ENCODE data around the gene CCL25.

CCL25 gene

DNA sequence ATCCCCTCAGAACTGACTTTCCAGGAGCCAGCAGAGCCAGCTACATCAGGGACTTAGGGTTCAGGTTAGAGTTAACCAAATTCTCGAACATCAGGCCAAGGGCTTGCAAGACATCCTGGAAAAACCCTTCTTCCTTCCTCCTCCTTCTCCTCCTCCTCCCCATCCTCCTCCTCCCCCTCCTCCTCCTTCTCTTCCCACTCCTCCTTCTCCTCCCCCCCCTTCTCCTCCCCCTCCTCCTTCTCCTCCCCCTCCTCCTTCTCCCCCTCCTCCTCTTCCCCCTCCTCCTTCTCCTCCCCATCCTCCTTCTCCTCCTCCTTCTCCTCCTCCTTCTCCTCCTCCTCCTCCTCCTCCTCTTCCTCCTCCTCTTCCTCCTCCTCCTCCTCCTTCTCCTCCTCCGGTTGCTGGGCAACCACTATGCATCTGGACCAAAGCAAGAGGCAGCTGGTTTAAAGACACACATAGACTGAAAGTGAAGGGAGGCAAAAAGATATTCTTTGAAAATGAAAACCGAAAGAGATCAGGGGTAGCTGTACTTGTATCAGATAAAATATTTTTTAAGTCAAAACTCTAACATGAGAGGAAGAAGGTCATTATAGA is 5.9 kb upstream of the CCL25 start:
- no peak for ATAC-seq

DNA sequence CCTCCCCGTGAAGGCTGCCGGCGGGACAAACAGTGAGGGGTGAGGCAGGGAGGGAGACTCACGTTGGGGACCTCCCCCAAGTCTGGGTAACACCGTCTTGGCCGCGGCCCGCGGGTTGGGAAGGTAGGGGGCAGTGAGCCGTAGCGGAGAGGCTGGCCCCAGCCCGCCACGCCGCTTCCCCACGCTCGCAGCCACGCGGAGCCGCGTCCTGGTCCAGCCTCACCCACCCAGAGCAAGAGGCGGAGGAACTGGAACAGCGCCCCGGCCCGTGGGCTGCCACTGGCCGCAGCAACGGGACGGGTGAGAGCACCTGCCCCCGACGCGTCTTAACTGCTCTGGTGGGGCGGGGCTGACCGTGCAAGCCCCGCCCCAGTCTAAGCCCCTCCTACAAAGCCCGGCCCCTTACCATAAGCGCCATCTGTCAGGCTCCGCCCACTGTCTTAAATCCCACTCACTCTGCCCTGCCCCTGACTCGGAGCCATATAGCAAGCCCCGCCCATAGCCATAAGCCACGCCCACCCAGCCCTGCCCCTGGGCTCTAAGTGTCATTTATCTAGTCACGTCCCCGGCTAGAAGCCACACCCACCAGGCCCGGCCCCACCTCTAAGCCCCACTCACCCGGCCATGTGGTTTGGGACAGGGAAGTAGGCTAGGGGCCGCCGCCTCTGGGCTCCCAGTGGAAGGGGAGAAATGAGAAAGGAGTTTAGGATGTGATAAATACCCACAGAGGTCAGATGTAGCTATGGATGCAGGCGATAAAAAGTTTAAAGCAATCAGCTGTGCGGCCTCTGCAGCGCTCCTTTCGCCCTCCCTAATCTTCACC is 2.1 kb upstream of the CCL25 start:
- ATAC-seq = peak; percentile 88 to 89

DNA sequence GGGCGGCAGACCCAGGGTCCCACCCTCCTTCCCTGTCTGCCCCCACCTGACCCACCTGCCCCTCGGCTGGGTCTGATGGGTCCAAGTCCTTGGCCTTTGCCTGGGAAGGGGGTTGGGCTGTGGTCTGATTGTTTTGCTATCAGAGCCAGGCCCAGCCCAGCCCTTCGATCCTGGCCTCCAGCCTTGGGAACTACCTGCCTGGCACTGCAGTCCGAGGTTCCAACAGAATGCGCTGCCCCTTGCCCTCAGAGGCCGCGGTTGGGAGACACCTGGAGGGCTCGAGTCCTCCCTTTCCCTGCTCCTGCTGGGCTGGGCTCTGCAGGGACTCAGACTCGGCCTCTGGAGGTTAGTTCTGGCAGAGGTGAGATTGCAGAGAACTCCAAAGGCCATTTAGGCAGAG is 1.6 kb downstream of the CCL25 start:
- no peak for ATAC-seq

DNA sequence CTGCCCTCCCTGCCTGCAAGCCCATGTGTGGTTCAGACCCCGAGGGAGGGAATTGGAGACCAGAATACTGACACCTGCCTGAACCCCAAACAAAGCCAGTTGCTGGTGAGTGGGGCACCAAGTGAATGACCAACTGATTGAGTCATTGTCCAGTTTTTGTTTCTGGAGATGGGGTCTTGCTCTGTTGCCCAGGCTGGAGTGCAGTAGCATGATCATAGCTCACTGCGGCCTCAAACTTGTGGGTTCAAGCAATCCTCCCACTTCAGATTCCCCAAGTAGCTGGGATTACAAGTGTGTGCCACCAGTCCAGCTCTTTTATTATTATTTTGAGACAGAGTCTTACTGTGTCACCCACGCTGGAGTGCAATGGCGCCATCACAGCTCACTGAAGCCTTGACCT is 4.0 kb downstream of the CCL25 start:
- ATAC-seq = no peak

DNA sequence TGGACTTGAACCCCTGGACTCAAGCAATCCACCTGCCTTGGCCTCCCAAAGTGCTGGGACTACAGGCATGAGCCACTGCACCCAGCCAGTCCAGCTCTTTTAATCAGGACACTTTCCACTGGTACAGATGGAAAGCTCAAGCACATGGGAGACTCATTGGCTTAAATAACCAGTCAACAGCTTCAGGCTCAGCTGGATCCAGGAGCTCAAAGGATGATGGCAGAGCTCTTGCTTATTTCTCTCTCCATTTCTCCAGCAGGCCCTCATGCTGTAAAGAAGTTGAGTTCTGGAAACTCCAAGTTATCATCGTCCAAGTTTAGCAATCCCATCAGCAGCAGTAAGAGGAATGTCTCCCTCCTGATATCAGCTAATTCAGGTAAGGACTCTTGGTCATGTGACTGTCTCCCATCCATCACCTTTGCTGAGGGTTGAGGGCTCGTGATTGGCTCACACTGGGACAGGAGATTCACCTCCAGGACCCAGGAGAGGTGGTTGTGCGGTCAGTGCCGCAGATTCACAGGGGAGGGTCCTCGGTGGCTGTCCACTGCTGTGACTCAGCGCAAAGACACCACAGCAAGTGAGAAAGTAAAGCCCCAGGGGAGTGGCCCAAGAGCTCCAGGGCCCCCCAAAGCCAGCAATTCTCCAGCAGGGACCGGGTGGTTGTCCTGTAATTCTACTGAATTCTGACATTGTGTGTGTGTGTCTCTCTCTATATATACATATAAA is 5.1 kb downstream of the CCL25 start:
- no peak for ATAC-seq

DNA sequence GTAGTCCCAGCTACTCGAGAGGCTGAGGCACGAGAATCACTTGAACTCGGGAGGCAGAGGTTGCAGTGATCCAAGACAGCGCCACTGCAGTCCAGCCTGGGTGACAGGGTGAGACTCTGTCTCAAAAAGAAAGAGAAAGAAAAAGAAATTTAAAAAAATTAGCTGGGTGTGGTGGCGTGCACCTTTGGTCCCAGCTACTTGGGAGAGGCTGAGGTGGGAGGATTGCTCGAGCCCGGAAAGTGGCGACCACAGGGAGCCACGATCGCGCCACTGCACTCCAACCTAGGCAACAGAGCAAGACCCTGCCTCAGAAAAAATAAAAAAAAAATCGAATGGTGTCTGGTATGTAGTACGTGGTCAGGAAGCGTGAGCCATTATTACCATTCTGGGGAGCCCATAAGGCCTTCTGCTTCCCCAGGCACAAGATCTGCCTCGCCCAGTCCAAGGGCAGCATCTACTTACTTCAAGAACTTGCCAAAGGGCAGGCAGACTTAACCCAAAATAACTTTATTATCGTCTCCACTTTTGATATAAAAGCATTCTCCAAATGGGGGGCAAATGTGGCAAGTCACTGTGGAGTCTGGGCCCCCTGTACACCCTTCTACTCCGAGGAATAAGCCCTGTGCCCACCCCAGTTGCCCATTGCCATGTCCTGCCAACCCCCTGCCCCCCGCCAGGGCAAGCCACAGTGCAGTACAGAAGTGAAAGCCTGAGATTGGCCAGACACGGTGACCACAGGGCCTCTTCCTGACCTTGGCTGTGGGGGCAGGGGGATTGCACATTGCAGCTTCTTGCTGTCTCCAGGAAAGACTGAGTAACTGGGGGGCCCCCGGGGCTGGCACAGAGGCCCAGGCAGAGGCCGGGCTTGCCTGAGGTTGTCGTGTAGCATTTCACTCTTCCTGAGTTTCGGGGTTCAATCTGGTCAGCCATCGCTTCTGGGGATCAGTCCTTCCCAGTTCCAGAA is 12.6 kb downstream of the CCL25 start:
- no peak for ATAC-seq

DNA sequence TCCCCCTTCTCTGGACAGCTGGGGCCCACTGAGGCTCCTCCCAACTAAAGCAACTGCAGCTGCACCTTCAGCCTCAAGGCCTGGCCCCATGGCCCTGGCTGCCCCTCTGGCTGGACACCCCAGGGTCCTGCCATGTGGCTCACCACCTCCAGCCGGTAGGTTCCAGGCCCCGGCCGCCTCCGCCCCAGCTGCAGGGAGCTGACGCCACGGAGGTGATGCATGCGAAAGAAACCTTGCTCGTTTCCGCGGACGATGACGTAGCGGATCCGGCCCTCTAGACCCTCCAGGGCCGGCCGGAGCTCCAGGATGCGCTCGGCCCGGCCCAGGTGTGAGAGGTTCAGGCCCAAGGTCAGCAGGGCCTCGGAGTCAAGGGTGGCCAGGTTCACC is 13.3 kb downstream of the CCL25 start:
- no peak for ATAC-seq

DNA sequence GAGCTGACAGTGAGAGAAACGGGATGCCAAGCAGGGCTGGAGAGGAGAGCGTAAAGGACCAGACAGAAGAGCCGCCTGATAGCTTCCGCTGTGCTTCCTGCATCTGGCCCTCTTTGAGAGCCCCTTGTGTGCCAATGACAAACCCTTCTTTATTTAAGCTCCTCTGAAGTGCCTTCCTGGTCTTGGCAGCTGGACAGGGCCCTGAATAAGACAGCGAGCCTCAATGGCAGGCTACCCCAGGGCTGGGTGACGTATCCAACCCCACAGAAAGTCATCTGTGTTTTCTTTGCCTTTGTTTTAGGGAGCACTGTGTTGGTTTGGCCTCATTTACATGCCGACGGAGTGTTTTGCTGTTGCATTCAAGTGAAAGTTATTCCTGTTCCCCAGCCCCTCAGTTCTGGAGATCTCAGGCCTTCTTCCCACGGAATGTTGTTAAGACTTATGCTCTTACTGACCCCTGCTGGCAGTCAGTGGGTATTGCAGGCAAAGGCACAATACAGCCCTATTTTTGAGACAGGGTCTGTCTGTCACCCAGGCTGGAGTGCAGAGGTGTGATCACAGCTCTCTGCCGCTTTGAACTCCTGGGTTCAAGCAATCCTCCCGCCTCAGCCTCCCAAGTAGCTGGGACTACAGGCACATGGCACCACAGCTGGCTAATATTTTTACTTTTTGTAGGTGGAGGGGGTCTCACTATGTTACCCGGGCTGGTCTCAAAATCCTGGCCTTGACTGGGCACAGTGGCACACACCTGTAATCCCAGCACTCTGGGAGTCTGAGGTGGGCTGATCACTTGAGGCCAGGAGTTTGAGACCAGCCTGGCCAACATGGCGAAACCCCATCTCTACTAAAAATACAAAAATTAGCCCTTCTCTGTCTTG is 16.8 kb downstream of the CCL25 start:
- ATAC-seq = no peak

DNA sequence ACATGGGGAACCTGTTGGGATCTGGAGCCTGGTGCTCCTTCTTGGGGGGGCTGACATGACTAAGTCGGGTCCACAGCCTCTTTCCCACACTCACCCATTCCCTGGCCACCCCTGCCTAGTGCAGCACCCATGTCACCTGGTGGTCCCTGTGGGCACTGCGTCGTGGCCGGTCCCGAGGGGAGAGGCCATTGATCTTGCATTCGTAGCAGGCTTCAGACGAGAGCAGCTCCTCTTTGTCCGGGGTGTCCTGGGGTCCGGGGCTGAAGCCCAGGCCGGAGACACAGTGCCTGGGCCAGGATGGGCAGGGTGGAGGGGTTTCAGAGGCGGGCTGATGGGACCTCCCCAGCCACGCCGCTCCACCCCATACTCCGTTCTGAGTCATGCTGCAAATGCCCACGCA is 19.4 kb downstream of the CCL25 start:
- ATAC-seq = no peak

DNA sequence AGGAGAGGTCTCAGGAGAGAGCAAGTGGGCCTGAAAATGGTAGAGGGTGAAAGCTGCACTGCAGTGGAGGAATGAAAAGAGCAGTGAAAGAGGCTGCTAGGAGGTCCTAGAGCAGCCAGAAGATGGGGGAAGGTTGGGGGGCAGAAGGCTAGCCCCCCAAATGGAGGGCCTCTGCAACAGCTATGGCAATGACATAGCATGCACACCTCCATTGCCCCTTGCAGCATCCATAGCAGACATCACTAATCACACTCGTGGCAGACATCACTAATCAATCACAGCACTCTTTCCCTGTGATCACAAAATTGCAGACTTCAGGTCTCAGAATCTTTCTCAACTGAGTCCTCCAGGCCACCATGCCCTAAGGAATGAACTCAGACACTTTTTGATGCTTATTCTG is 21.9 kb downstream of the CCL25 start:
- ATAC-seq = no peak

DNA sequence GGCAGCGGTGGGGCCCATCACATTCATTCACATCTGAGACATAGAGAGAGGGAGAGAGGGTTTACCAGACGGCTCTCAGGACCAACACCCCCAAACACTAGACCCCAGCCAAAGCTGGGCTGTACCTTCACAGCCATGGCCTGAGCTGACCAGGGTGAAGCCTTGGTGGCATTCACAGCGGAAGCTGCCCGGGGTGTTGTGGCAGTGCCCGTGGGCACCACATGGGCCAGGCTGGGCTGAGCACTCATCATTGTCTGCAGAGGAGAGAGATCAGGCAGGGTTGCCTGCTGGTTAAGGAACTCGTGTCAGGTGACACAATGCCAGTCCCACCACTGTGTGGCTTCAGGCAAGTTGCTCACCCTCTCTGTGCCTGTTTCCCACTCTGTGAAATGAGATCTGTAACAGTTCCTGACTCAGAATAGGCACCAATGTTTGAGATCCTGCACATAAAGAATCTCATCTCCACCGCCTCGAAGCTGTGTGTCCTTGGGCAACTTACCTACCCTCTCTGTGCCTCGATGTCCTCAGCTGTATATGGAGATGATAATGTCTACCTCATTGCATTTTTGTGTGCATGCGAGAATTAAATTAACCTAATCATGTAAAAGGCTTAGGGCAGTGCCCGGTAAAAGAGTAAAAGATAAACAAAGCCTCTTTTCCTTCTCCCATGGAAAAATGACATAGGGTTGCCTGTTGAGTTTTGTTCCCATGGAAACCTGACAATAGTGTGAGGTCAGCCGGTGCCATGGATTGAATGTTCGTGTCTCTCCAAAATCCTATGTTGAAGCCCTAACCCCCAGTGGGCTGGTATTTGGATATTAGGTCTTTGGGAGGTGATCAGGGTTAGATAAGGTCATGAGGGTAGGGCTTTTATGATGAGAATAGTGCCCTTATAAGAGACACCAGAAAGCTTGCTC is 22.9 kb downstream of the CCL25 start:
- no peak for ATAC-seq

DNA sequence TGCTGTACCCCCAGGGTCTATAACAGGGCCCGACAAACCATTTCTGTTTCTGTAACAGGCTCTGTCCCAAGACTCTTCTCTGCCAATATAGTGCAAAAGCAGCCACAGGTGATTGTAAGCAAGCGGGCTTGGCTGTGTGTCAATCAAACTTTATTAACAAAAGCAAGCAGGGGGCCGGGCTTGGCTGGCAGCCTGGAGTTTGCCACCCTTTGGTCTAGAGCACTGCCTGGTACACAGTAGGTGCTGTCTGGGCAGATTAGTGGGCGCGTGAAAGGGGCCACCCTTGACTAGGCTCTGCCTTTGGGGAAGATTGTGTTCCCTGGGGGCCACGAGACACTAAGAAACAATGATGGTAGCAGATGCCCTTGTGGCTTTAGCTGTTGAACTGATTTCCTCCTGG is 27.4 kb downstream of the CCL25 start:
- ATAC-seq = no peak

DNA sequence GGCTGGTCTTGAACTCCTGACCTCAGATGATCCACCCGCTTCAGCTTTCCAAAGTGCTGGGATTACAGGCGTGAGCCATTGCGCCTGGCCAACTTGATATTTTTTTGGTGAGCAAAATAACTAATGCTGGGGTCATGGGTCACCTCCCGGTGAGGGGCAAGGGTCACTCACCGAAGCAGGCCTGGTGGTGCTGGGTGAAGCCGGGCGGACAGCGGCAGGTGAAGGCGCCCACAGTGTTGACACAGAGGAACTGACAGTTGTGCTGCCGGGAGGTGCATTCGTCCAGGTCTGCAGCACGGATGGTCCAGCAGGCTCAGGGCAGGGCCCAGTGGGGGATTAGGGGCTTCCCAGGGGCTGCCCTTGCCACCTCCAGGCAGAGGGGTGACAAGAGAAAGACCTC is 28.3 kb downstream of the CCL25 start:
- no peak for ATAC-seq

DNA sequence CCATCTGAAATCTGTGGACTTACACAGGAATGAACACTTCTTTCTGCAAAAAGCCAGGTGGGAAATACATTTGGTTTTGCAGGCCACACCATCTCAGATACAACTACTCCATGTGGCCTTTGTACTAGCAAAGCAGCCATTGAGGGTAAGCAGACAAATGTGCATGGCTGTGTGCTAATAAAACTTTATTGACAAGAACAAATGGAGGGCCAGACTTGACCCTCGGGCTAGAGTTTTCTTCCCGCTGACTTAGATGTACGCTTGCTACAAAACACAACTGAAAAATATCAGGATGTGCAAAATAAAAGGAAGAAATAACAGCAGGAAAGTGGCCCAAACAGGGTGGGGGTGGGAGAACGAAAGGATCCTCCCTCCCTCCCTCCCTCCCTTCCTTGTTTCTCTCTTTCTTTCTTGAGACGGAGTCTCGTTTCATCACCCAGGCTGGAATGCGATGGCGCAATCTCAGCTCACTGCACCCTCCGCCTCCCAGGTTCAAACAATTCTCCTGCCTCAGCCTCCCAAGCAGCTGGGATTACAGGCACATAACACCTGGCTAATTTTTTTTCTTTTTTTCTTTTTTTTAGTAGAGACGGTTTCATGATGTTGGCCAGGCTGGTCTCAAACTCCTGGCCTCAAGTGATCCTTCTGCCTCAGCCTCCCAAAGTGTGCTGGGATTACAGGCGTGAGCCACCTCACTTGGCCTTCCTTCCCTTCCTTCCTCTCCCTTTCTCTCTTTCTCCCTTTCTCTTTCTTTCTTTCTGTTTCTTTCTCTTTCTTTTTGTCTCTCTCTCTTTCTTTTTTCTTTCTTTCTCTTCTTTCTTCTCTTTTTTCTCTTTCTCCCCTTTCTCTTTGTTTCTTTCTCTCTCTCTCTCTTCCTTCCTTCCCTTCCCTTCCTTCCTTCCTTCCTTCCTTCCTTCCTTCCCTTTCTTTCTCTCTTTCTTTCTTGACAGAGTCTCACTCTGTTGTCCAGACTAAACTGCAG is 29.3 kb downstream of the CCL25 start:
- no peak for ATAC-seq

DNA sequence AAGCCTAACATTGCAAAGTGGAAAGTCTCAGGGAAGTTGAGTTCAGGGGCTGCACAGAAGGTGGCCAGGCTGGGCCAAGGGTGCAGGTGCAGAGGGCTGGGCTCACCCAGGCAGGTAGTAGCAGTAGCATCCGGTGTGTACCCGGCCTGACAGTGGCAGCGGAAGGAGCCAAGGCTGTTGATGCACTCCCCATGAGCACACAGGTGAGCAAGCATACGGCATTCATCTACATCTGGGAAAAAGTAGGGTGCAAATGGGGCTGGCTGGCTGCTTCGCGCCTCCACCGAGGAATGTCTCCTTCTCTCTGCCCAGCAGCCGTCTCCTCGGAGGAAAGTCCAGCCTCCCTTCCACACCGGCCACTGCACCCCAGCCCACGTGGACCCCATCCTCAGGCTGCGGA is 30.6 kb downstream of the CCL25 start:
- ATAC-seq = no peak

DNA sequence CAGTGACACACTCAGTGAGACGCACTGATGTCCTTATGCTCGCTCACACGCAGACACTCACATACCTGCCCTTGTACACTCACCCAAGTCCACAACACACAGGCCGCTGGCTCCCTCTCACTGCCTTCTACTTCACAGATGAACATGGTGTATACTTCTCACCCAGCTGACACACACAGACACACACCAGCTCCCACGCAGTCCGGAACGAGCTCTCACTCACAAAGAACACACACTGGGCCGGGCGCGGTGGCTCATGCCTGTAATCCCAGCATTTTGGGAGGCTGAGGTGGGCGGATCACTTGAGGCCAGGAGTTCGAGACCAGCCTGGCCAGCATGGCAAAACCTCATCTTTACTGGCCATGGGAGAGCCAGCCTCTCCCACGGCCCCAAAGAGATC is 31.6 kb downstream of the CCL25 start:
- no peak for ATAC-seq

DNA sequence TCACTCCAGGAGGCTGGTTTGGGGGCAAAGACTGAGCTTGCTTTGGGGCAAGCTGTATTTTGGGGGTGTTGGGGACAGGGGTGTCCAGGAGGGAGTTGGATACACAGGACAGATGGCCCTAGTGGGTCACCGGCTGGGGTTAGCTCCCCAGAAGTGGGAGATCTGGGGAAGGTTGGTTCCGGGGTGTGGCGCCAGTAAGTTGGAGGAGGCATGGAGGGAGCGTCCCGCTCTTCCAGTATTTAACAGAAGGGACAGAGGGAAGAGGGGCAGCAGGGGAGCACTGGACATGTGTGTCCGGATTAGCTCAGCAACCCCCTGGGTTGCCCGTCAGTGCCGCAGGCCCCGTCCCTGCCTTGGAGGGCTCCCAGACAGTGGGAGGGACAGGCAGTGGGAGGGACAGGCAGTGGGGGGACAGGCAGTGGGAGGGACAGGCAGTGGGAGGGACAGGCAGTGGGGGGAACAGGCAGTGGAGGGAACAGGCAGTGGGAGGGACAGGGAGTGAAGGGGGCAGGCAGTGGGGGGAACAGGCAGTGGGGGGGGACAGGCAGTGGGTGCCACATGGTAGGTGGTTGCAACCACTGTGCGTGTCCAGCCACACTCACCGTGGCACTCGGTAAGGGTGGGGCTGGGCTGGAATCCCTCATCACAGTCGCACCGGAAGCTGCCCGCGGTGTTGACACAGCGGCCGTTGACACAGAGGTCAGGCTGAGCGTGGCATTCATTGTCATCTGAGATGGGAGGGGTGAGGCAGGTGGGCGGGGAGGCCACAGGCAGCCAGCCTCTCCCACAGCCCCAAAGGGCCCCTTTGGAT is 33.2 kb downstream of the CCL25 start:
- ATAC-seq = no peak

DNA sequence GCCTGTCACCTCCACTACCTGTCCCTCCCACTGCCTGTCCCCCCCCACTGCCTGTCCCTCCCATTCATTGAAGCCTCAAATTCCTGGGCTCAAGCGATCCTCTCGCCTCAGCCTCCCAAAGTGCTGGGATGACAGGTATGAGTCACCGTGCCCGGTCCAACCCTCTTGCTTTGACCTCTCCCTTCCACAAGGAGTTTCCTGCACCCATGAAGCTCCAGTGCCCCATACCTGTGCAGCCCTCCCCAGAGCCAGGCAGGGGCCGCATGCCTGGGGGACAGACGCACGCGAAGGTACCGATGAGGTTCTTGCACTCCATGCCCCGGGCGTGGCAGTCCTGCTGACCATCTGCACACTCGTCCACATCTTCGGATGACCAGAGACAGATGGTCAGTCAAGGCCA is 34.3 kb downstream of the CCL25 start:
- no peak for ATAC-seq

DNA sequence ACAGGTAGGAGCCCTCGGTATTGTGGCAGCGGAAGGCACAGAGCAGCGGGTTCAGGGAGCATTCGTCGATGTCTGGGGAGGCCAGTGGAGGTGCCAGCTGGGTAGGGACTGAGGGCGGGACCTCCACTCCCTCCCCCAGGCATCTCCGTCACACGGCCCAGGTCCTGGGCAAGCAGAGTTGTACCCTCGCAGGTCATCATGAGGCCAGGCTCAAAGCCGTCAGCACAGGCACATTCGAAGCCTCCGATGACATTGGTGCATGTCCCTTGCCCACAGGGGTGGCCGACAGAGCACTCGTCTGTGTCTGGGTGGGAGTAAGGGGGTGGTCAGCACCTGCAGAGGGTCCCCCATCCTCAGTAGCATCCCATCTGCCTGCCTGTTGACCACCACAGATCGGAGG is 35.3 kb downstream of the CCL25 start:
- ATAC-seq = no peak

All from activated CD4-positive, CD25-positive, alpha-beta regulatory T cell treated with anti-CD3 and anti-CD28 coated beads, Interleukin-2, amount 50 U/mL, for 24 hours (primary cell).